BJ (cell line): ENCODE data around the gene LIMK1. TPM values are rescaled to one million over a fixed set of nuclear protein-coding genes. Genes with fewer than 3 reads are reported as not detected.

Experiments
- CTCF ChIA-PET: fragments of 350-600 bp; formaldehyde crosslinking; extraction: SDS; loops from one replicate; lab custom pipeline; 2021; ENCODE audit warnings: antibody characterized with exemption, inconsistent platforms; lab: Yijun Ruan, JAX
- POLR2A ChIA-PET: fragments of 300-600 bp; sonication (Branson Sonifier 250); formaldehyde crosslinking; extraction: SDS; loops from one replicate; lab custom pipeline; 2021; ENCODE audit warnings: antibody characterized with exemption; lab: Charles Lee
- DNase-seq: peaks from one replicate; pipeline ENCODE4 v3.0.0-alpha.2; 2011; ENCODE audit warnings: low read depth
- H3K27me3 ChIP-seq: 2 replicates; pipeline ENCODE4 v1.6.0; 2011; ENCODE audit warnings: low read length; ENCODE audit not compliant: control insufficient read depth, insufficient read depth
- H3K36me3 ChIP-seq: 2 replicates; pipeline ENCODE4 v1.5.1; 2011; ENCODE audit warnings: low read length; ENCODE audit not compliant: control insufficient read depth, insufficient read depth
- H3K4me3 ChIP-seq: 2 replicates; pipeline ENCODE4 v1.5.1; 2011; ENCODE audit warnings: low read depth, mild to moderate bottlenecking, control low read depth, low read length
- CTCF ChIP-seq: IDR thresholded peaks from 2 replicates; pipeline ENCODE4 v1.5.1; 2011; ENCODE audit warnings: low read depth, mild to moderate bottlenecking, control low read depth, inconsistent platforms, low read length, moderate library complexity; ENCODE audit not compliant: insufficient read depth
- polyA plus RNA-seq: library from polyadenylated mRNA; depleted of rRNA; stranded (reverse); fragments of >200 nt; gene quantifications from 2 replicates; pipeline ENCODE4 v1.2.3, GENCODE V29; 2011

The LIMK1 gene
- polyA plus RNA-seq, 1 experiment: 45.7 TPM

- DNase-seq: no peak
- POLR2A ChIA-PET: no interaction called here
- H3K27me3 ChIP-seq: no peaks in the 10 kb centered on the region
- H3K36me3 ChIP-seq: peaks cover 6% of the 10 kb centered on the region
- H3K4me3 ChIP-seq: no peak overlapping the region
- TF ChIP-seq CTCF: no peak
- CTCF ChIA-PET: interaction anchor here (1.6 kb wide), 1 partner anchor 10 kb away, joined by 4 read pairs; no protein-coding TSS in a partner anchor
Measured at GRCh38 chr7:74099031-74099430, 15.4 kb downstream of the LIMK1 start.

- Histone ChIP-seq H3K27me3 (no peaks in the 10 kb centered on the region), H3K4me3 (no peak overlapping the region), H3K36me3 (peaks cover 16% of the 10 kb centered on the region)
- TF ChIP-seq CTCF: no peak
- CTCF ChIA-PET: interaction anchor here (1.4 kb wide), 1 partner anchor 105 kb away, joined by 4 read pairs; no protein-coding TSS in a partner anchor
- POLR2A ChIA-PET: no interaction called here
- peak; percentile 37 for DNase-seq
Measured at GRCh38 chr7:74101061-74101681, 17.6 kb downstream of the LIMK1 start.

GRCh38 chr7:74103219-74103772 is 19.7 kb downstream of the LIMK1 start:
- ChIA-PET POLR2A (no interaction called here), CTCF (interaction anchor here (2.0 kb wide), 1 partner anchor 298 kb away, joined by 7 read pairs; no protein-coding TSS in a partner anchor)
- no peak for TF ChIP-seq CTCF
- DNase-seq: no peak
- peaks cover 24% of the 10 kb centered on the region for H3K36me3 ChIP-seq
- H3K27me3 ChIP-seq: no peaks in the 10 kb centered on the region
- no peak overlapping the region for H3K4me3 ChIP-seq

GRCh38 chr7:74104702-74105101 is 21.1 kb downstream of the LIMK1 start:
- POLR2A ChIA-PET: no interaction called here

More at GRCh38 chr7:74104702-74105101, 21.1 kb downstream of the LIMK1 start:
- DNase-seq: no peak
- Histone ChIP-seq H3K27me3 (no peaks in the 10 kb centered on the region), H3K4me3 (no peak overlapping the region), H3K36me3 (peaks cover 32% of the 10 kb centered on the region)
- no peak for TF ChIP-seq CTCF
- CTCF ChIA-PET: interaction anchor here (1.0 kb wide), 1 partner anchor 36 kb away, joined by 3 read pairs; no protein-coding TSS in a partner anchor
